Spleen (tissue), 7 donors: Measurements from ENCODE around the gene MEGF9.

Experiments
- CTCF ChIP-seq, 11 experiments: fragments of 200-600 bp in 7 of 11; fragments of 450-650 bp in 4 of 11; sonication (generic) in 4 of 11; IDR thresholded peaks in 8 of 11; conservative IDR thresholded peaks in 3 of 11; 1 replicate in 7 of 11; 2 replicates in 4 of 11; pipeline versions ENCODE4 v1.4.0 to v1.8.0; 2016 to 2021; ENCODE audit warnings: antibody characterized with exemption in 11 of 11, inconsistent platforms in 4 of 11, mild to moderate bottlenecking in 1 of 11
- POLR2A ChIP-seq, 3 donors: fragments of 450-650 bp; IDR thresholded peaks; one replicate each; pipeline ENCODE4 v1.5.1; 2017; ENCODE audit warnings: antibody characterized with exemption in 3 of 3, mild to moderate bottlenecking in 1 of 3
- POLR2AphosphoS5 ChIP-seq, 3 donors: sonication (generic); formaldehyde crosslinking; IDR thresholded peaks; one replicate each; pipeline ENCODE4 v1.5.1; 2017; ENCODE audit warnings: antibody characterized with exemption in 3 of 3
- donor health status: DM: no; HTN: no; CAD: no; lungs with moderate emphysema.
- donor health status: DM: no; HTN: no; CAD: no.
- donor health status: DM: no; HTN: no; CAD: no.

- TF ChIP-seq CTCF (IDR thresholded peaks at IDR 0.05 in 8 of 11, conservative IDR thresholded peaks at IDR 0.05 in 3 of 11) (no peak), POLR2AphosphoS5 (IDR thresholded peaks at IDR 0.05) (no peak), POLR2A (IDR thresholded peaks at IDR 0.05) (no peak)
Measured at GRCh38 chr9:120716483-120716882, 2.2 kb upstream of the MEGF9 start.
